IMR-90 (cell line): ENCODE measurements around the gene ICAM5. TPM values are rescaled to one million over a fixed set of nuclear protein-coding genes. Genes with fewer than 3 reads are reported as not detected.

Experiments used
- ATAC-seq: fragments of 200-7000 bp; cut with Tn5 transposase; 2 replicates; pipeline ENCODE4 v1.9.1; 2020; ENCODE audit warnings: low read depth, mild to moderate bottlenecking, moderate library complexity
- BruUV-seq: library from RNA; stranded (reverse); fragments of 400-500 nt; replicated peaks from 2 replicates; lab custom pipeline; 2021; lab: Mats Ljungman, UMichigan
- CTCF ChIA-PET: fragments of 300-600 bp; formaldehyde crosslinking; extraction: SDS; loops from one replicate; lab custom pipeline; 2021; ENCODE audit warnings: antibody characterized with exemption; lab: Yijun Ruan, JAX
- POLR2A ChIA-PET: fragments of 300-600 bp; sonication (Branson Sonifier 250); formaldehyde crosslinking; loops from one replicate; lab custom pipeline; 2022; ENCODE audit warnings: antibody characterized with exemption; ENCODE audit not compliant: unreplicated experiment; lab: Charles Lee
- DNase-seq: peaks from one replicate; pipeline ENCODE4 v3.0.0; 2013
- H2AFZ ChIP-seq: replicated peaks from 2 replicates; pipeline ENCODE3; 2013; ENCODE audit warnings: low read length, mild to moderate bottlenecking; ENCODE audit not compliant: poor library complexity
- H2AK5ac ChIP-seq: 2 replicates; pipeline ENCODE4 v1.6.1; 2013; ENCODE audit warnings: low read depth, low read length, inconsistent platforms
- H2AK9ac ChIP-seq: replicated peaks from 2 replicates; pipeline ENCODE3; 2013; ENCODE audit warnings: mild to moderate bottlenecking, low read depth, low read length, moderate library complexity; ENCODE audit not compliant: poor library complexity
- H2BK120ac ChIP-seq: 2 replicates; pipeline ENCODE4 v1.6.1; 2013; ENCODE audit warnings: low read depth, low read length, inconsistent platforms
- H2BK15ac ChIP-seq: 3 replicates; pipeline ENCODE4 v1.6.1; 2013; ENCODE audit warnings: low read depth, low read length, inconsistent platforms
- H2BK20ac ChIP-seq: 2 replicates; pipeline ENCODE4 v1.6.1; 2013; ENCODE audit warnings: low read depth, mild to moderate bottlenecking, inconsistent platforms, low read length, moderate library complexity
- H2BK5ac ChIP-seq: 2 replicates; pipeline ENCODE4 v1.6.1; 2013; ENCODE audit warnings: mild to moderate bottlenecking, low read depth, low read length, inconsistent platforms; ENCODE audit not compliant: poor library complexity, severe bottlenecking
- H3K14ac ChIP-seq: replicated peaks from 2 replicates; pipeline ENCODE4 v1.6.1; 2013; ENCODE audit warnings: low read depth, low read length, inconsistent platforms
- H3K18ac ChIP-seq: 2 replicates; pipeline ENCODE4 v1.6.1; 2013; ENCODE audit warnings: low read depth, low read length, control low read depth
- H3K23ac ChIP-seq: 2 replicates; pipeline ENCODE4 v1.6.1; 2013; ENCODE audit warnings: low read depth, low read length, inconsistent platforms
- H3K27ac ChIP-seq: 2 replicates; pipeline ENCODE4 v1.5.1; 2013; ENCODE audit warnings: mild to moderate bottlenecking, control low read depth, low read length; ENCODE audit not compliant: insufficient read depth
- H3K27me3 ChIP-seq: 2 replicates; pipeline ENCODE4 v1.6.1; 2013; ENCODE audit warnings: low read length; ENCODE audit not compliant: control insufficient read depth, insufficient read depth
- H3K36me3 ChIP-seq: 2 replicates; pipeline ENCODE4 v1.6.1; 2013; ENCODE audit warnings: low read length, mixed read lengths; ENCODE audit not compliant: control insufficient read depth, insufficient read depth
- H3K4ac ChIP-seq: 2 replicates; pipeline ENCODE4 v1.6.1; 2013; ENCODE audit warnings: low read depth, low read length, inconsistent platforms
- H3K4me1 ChIP-seq: 2 replicates; pipeline ENCODE4 v1.6.1; 2013; ENCODE audit warnings: low read length, mixed read lengths; ENCODE audit not compliant: control insufficient read depth, insufficient read depth
- H3K4me2 ChIP-seq: 2 replicates; pipeline ENCODE4 v1.6.1; 2013; ENCODE audit warnings: low read depth, mild to moderate bottlenecking, control low read depth, low read length, moderate library complexity
- H3K4me3 ChIP-seq: 2 replicates; pipeline ENCODE4 v1.5.1; 2013; ENCODE audit warnings: low read depth, mild to moderate bottlenecking, control low read depth, low read length, moderate library complexity; ENCODE audit not compliant: insufficient read depth
- H3K56ac ChIP-seq: 2 replicates; pipeline ENCODE4 v1.6.1; 2013; ENCODE audit warnings: low read length, inconsistent platforms; ENCODE audit not compliant: insufficient read depth; ENCODE audit errors: extremely low read depth
- H3K79me1 ChIP-seq, 2 experiments: 2 replicates each; pipeline ENCODE4 v1.6.1; 2013; ENCODE audit warnings: low read length in 2 of 2, inconsistent platforms in 1 of 2, low read depth in 1 of 2
- H3K9ac ChIP-seq: 2 replicates; pipeline ENCODE4 v1.6.1; 2013; ENCODE audit warnings: low read depth, low read length, control low read depth
- H3K9me1 ChIP-seq: 2 replicates; pipeline ENCODE4 v1.6.1; 2013; ENCODE audit warnings: low read length, inconsistent platforms; ENCODE audit not compliant: insufficient read depth
- H3K9me3 ChIP-seq: 2 replicates; pipeline ENCODE4 v1.6.1; 2013; ENCODE audit warnings: low read length; ENCODE audit not compliant: control insufficient read depth, insufficient read depth
- H4K20me1 ChIP-seq: 2 replicates; pipeline ENCODE4 v1.6.1; 2013; ENCODE audit warnings: low read length, inconsistent platforms; ENCODE audit not compliant: insufficient read depth
- H4K5ac ChIP-seq: 2 replicates; pipeline ENCODE4 v1.6.1; 2013; ENCODE audit warnings: mild to moderate bottlenecking, low read depth, low read length, control low read depth
- H4K8ac ChIP-seq, 2 experiments: 2 replicates each; pipeline ENCODE4 v1.6.1; 2013; ENCODE audit warnings: low read depth in 2 of 2, low read length in 2 of 2, control low read depth in 1 of 2, inconsistent platforms in 1 of 2
- H4K91ac ChIP-seq: 2 replicates; pipeline ENCODE4 v1.6.1; 2013; ENCODE audit warnings: low read depth, low read length, inconsistent platforms; ENCODE audit not compliant: insufficient read depth
- BHLHE40 ChIP-seq: fragments of 150-350 bp; IDR thresholded peaks from 2 replicates; pipeline ENCODE4 v1.6.1; 2016; ENCODE audit warnings: mild to moderate bottlenecking, low read depth, low read length
- CEBPB ChIP-seq: IDR thresholded peaks from 2 replicates; pipeline ENCODE4 v1.6.1; 2012; ENCODE audit warnings: low read depth, low read length, improper control_type of control experiment
- ELK1 ChIP-seq: fragments of 150-350 bp; IDR thresholded peaks from 2 replicates; pipeline ENCODE4 v1.6.1; 2016; ENCODE audit warnings: low read depth, mild to moderate bottlenecking, low read length, moderate library complexity, borderline replicate concordance
- FOS ChIP-seq: fragments of 150-350 bp; IDR thresholded peaks from 2 replicates; pipeline ENCODE4 v1.6.1; 2016; ENCODE audit warnings: low read depth, low read length
- MAFK ChIP-seq: IDR thresholded peaks from 2 replicates; pipeline ENCODE4 v1.6.1; 2012; ENCODE audit warnings: low read depth, low read length, improper control_type of control experiment
- MAZ ChIP-seq: IDR thresholded peaks from 2 replicates; pipeline ENCODE4 v1.6.1; 2012; ENCODE audit warnings: low read depth, mild to moderate bottlenecking, low read length, improper control_type of control experiment, moderate library complexity, borderline replicate concordance
- MXI1 ChIP-seq: IDR thresholded peaks from 2 replicates; pipeline ENCODE4 v1.6.1; 2012; ENCODE audit warnings: low read depth, mild to moderate bottlenecking, low read length, moderate library complexity, borderline replicate concordance
- POLR2A ChIP-seq: IDR thresholded peaks from 2 replicates; pipeline ENCODE4 v1.6.1; 2012; ENCODE audit warnings: mild to moderate bottlenecking, low read depth, low read length
- RCOR1 ChIP-seq: IDR thresholded peaks from 2 replicates; pipeline ENCODE4 v1.6.1; 2012; ENCODE audit warnings: mild to moderate bottlenecking, low read length, improper control_type of control experiment; ENCODE audit not compliant: insufficient replicate concordance
- USF2 ChIP-seq: fragments of 150-350 bp; IDR thresholded peaks from 2 replicates; pipeline ENCODE4 v1.6.1; 2017; ENCODE audit warnings: mild to moderate bottlenecking, antibody characterized with exemption, low read length, low read depth
- WGBS, 2 experiments: methylation state at CpG; one replicate each; pipeline versions ENCODE4 v1.1.5 to v1.1.7; 2013; ENCODE audit warnings: missing lambda C conversion rate in 2 of 2; ENCODE audit not compliant: insufficient read length in 1 of 2; ENCODE audit errors: extremely low coverage in 2 of 2; 5-methylcytosine and 5-hydroxymethylcytosine counted together
- dilution Hi-C: fragments of 300-500 bp; cut with HindIII; formaldehyde crosslinking; loops from one replicate; pipeline ENCODE4 v1.14.3; 2018; ENCODE audit warnings: low sequenced_read_pairs; ENCODE audit not compliant: unreplicated experiment
- in situ Hi-C: fragments of 300-500 bp; cut with MboI; formaldehyde crosslinking; loops from 3 replicates; pipeline ENCODE4 v1.14.3; 2019; ENCODE audit warnings: low sequenced_read_pairs, inconsistent platforms, mixed read lengths
- intact Hi-C: fragments of 100-400 bp; cut with micrococcal nuclease; formaldehyde crosslinking; loops from 2 replicates; pipeline ENCODE4 v1.10.0; 2022
- polyA plus RNA-seq, 3 experiments: library from polyadenylated mRNA; depleted of rRNA; stranded (reverse); fragments of >200 nt; gene quantifications; 2 replicates each; pipeline ENCODE4 v1.2.3, GENCODE V29; 2012; ENCODE audit warnings: low replicate concordance in 1 of 3
- total RNA-seq: library from RNA; depleted of rRNA; stranded (reverse); fragments of >200 nt; gene quantifications from 2 replicates; pipeline ENCODE4 v1.2.3, GENCODE V29; 2012

Gene ICAM5
- total and polyA plus RNA-seq, 2 of the 4 experiments (the other 2 are of a cell fraction) = 3.0 to 23.9 TPM

- H2AK5ac ChIP-seq = no peak overlapping the region
- H2AFZ ChIP-seq = no peak overlapping the region
- 0 out of 2 replicates have a peak, but pooled peaks cover 5% of the 10 kb centered on the region for H4K20me1 ChIP-seq
- peaks cover 37% of the 10 kb centered on the region for H3K36me3 ChIP-seq
- DNase-seq (no peak), ATAC-seq (no peak)
- H3K18ac ChIP-seq = no peak overlapping the region
- no peak overlapping the region for H2BK15ac ChIP-seq
- no peak overlapping the region for H3K4me3 ChIP-seq
- peaks cover 7% of the 10 kb centered on the region; the same call in 1 of the 2 replicates for H3K9me1 ChIP-seq
- H2AK9ac ChIP-seq = no peak overlapping the region
- H3K27ac ChIP-seq = no peak overlapping the region
- H2BK5ac ChIP-seq = no peak overlapping the region
- CTCF ChIA-PET = no interaction called here
- no peak overlapping the region for H3K4me2 ChIP-seq
- H2BK20ac ChIP-seq = no peak overlapping the region
- no peaks in the 10 kb centered on the region for H3K4me1 ChIP-seq
- H3K56ac ChIP-seq = no peak overlapping the region
- no peaks in the 10 kb centered on the region for H3K27me3 ChIP-seq
- no peak overlapping the region for H4K5ac ChIP-seq
- peaks cover 19% of the 10 kb centered on the region in 2 experiments for H3K79me1 ChIP-seq
- H3K9me3 ChIP-seq = no peaks in the 10 kb centered on the region
- POLR2A ChIA-PET = no interaction called here
- H3K23ac ChIP-seq = no peak overlapping the region
- intact Hi-C loops = no loop called here
- WGBS, 2 experiments = 90% methylated on average over 9 of the region's 29 CpGs; no CpG with 5 or more reads in 1 of the 2 experiments
- no peak overlapping the region for H4K91ac ChIP-seq
- TF ChIP-seq USF2 (no peak), ELK1 (no peak), POLR2A (no peak), BHLHE40 (no peak), MXI1 (no peak), FOS (no peak), RCOR1 (no peak), CEBPB (no peak), MAZ (no peak), MAFK (no peak)
- H3K9ac ChIP-seq = no peak overlapping the region
- in situ Hi-C loops = no loop called here
- no TSS peak for BruUV-seq
- no peak overlapping the region for H3K14ac ChIP-seq
- H3K4ac ChIP-seq = no peak overlapping the region
- no peak overlapping the region for H2BK120ac ChIP-seq
- dilution Hi-C loops = no loop called here
- H4K8ac ChIP-seq = no peak overlapping the region
Measured at GRCh38 chr19:10317045-10317856, 27.5 kb downstream of the ICAM5 start.
